ENCODE measurements around the gene OGT.

DNA sequence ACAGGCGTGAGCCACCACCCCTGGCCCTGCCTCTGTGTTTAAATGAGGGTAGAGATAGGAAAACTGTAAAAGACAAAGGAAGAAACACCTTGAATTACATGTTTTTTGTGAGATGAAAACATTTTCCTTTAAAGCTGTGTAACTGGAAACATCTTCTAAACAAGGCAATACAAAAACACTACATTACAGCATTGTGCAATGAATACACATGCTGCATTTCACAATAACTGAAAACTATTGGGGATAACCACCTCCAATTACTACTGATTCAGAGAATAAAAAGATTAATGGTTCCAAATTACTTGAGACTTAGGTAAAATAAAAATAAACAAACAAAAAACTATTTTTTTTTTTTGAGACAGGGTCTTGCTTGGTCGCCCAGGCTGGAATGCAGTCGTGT lies 7.6 kb upstream of the OGT start:
- TF ChIP-seq CTCF (IDR thresholded peaks at IDR 0.05 in 2 of 3, conservative IDR thresholded peaks at IDR 0.05 in 1 of 3; ENCODE audit: borderline replicate concordance in 1 of 3, insufficient read depth in 1 of 3, low read depth in 2 of 3, low read length in 2 of 3) (no peak), RAD21 (IDR thresholded peaks at IDR 0.05; ENCODE audit: low read depth) (no peak)

Data from HCT116 (cell line).